Eye (tissue), 1 donor: Measurements from ENCODE around the gene CD300E.

ENCODE experiments used
- DNase-seq: peaks from one replicate; pipeline ENCODE4 v3.0.0-alpha.2; 2015

The CD300E gene

GRCh38 chr17:74565126-74565525, 58.4 kb downstream of the CD300E start:
- no peak for DNase-seq

GRCh38 chr17:74563358-74563757, 60.2 kb downstream of the CD300E start:
- DNase-seq, result no peak

DNA sequence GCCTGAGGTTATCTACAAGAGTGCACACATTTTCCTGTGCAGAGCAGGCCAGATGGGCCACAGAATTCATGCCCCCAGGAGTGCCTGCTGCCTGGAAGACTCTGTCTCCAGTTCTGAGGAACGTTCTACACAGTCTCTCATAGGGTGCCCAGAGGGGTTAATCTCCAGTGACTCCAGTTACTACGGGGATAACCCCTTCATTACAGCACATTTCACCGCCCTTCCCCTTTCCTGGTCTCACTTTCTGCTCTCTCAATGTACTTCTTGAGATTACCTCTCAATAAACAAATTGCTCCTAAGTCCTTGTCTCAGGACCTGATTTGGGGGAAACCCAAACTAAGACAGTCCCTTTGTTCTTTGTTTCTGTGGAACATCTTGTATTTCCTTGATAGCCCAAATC, 62.0 kb downstream of the CD300E start:
- no peak for DNase-seq
